Memory B cell (primary cell): ENCODE data around the gene SS18L1.

Experiments
- ATAC-seq: fragments of 150-1000 bp; cut with Tn5 transposase; 2 replicates; pipeline ENCODE4 v1.10.0; 2021; ENCODE audit warnings: low read depth, mild to moderate bottlenecking, moderate library complexity
- DNase-seq, 2 donors: peaks; one replicate each; pipeline ENCODE4 v3.0.0; 2022; ENCODE audit warnings: low spot score in 2 of 2
- H3K27ac Mint-ChIP-seq: one replicate; pipeline ENCODE4 v1.8.0; 2022; ENCODE audit warnings: mild to moderate bottlenecking, moderate library complexity, mixed read lengths
- H3K27me3 Mint-ChIP-seq: one replicate; pipeline ENCODE4 v1.8.0; 2022; ENCODE audit warnings: mixed read lengths
- H3K36me3 Mint-ChIP-seq: one replicate; pipeline ENCODE4 v1.8.0; 2022; ENCODE audit warnings: mild to moderate bottlenecking, mixed read lengths
- H3K4me1 Mint-ChIP-seq: one replicate; pipeline ENCODE4 v1.8.0; 2022; ENCODE audit warnings: mixed read lengths
- H3K4me3 Mint-ChIP-seq: one replicate; pipeline ENCODE4 v1.8.0; 2022; ENCODE audit warnings: mild to moderate bottlenecking, moderate library complexity, mixed read lengths
- H3K9me3 Mint-ChIP-seq: one replicate; pipeline ENCODE4 v1.8.0; 2022; ENCODE audit warnings: mixed read lengths

Gene SS18L1

DNA sequence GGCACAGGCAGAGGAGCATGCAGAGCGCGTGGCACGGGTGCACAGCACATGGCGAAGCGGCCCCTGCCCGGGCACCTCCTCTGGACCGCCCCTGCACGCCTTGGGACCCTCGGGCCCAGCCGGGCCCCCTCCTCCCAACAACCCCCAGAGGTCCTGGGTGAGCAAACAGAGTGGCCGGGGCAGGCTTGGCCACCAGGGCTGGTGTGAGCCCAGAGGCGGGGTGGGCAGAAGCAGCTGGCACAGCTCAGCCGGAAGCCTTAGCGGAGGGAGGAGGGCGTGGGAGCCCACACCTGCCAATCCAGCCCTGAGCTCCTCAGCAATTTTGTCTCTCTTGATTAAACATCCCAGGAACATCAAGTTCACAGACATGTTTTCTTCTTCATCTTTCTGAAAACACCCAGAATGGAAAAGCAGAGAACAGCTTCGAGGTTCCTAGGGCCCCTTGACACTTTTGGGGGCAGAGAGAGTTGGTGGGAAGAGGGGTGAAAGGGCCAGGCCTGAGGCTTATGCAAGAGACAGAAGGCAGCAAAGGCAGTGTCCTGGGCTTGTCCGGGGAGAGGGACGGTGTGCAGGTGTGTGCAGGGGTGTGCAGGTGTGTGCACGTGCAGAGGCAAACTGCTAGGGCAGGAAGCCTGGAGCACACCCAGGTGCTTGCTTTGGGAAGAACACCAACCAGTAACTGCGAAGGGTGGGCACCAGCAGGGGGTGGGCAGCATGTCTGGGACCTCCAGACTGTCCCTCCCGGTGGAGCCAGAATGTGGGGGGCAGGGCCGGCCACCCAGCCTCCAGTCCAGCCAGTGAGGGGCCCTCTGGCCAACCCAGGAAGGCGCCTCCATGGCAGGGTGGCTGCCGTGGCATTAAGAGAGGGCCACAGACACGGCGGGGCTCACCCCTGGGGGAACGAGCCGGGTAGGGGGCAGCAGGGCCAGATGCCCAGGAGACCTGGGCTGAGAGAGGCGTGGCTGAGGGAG is 71.7 kb downstream of the SS18L1 start:
- H3K27me3 Mint-ChIP-seq, result peaks cover 22% of the 10 kb centered on the region
- H3K4me1 Mint-ChIP-seq, result no peaks in the 10 kb centered on the region
- no peak for ATAC-seq
- DNase-seq, result no peak
- H3K27ac Mint-ChIP-seq, result no peak overlapping the region
- no peak overlapping the region for H3K4me3 Mint-ChIP-seq
- H3K9me3 Mint-ChIP-seq, result no peaks in the 10 kb centered on the region
- H3K36me3 Mint-ChIP-seq, result no peaks in the 10 kb centered on the region

DNA sequence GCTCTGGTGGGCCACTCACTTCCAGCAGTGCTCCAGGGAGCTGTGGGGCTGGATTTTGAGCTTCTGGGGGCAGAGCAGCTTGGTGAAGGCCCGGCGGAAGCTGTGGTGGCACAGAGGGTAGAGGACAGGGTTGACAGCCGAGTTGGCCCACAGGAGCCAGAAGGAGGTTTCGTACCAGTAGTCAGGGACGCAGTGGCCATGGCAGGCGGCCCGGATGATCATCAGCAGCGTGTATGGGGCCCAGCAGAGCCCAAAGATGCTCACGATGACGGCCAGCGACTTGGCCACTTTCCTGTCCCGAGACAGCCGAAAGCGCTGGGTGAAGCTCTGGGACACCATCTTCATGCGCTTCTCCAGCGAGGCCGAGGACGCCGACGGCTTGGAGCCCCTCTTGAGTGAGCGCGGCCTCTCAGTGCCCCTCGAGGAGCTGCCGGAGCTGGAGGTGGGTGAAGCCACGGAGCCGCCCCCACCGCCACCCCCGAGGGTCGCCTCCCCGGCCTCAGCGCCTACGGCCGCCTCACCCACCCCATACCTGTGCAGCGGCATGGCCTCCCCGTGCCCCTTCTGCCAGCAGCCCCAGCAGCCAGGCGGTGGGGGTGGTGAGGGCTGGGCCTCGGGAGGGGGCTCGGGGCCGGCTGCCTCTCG is 72.5 kb downstream of the SS18L1 start:
- no peak for ATAC-seq
- no peaks in the 10 kb centered on the region for H3K9me3 Mint-ChIP-seq
- no peak for DNase-seq
- peaks cover 26% of the 10 kb centered on the region for H3K27me3 Mint-ChIP-seq
- H3K36me3 Mint-ChIP-seq, result no peaks in the 10 kb centered on the region
- H3K4me1 Mint-ChIP-seq, result peaks cover 1% of the 10 kb centered on the region
- no peak overlapping the region for H3K27ac Mint-ChIP-seq
- H3K4me3 Mint-ChIP-seq, result no peak overlapping the region

DNA sequence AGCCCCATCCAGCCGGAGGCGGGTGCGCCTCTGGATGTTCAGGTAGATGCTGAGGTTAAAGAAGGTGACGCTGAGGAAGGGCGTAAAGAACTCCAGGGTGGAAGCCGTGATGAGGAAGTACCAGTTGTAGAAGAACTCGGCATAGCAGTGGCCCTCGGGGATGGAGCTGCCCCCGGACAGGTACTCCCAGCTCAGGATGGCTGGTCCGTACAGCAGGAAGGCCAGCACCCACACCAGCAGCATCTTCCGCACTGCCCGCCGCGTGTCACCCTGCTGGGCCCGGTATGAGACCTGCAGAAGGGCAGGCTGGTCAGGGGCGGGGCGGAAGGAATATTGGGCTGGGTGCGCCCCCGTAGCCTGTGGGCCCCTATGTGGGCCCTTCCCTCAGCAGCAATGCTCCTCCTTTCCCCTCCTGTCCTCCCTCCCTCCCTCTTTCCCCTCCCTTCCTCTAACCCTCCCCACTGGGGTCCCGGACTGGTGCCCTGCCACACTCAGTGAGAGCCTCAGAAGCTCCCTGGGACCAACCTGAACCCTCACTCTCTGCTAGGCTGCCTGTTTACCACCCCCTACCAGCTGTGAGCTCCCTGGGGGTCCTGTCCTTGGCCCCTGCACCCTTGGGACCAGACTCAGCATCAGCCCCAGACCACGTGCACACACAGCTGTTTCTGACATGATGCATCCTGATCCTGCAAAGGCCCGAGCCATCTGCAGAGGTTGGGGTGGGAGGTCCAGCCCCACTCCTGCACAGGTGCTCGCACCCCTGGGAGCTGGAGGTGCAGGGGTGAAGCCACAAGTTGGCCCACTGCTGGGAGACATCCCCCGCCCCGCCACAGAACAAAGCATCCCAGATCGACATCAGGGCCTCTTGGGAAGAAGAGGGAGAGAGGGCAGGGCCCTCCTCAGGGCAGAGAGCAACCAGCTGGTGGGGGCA is 73.3 kb downstream of the SS18L1 start:
- Mint-ChIP-seq H3K27me3 (peaks cover 27% of the 10 kb centered on the region), H3K4me3 (no peak overlapping the region), H3K36me3 (no peaks in the 10 kb centered on the region), H3K27ac (no peak overlapping the region), H3K9me3 (no peaks in the 10 kb centered on the region), H3K4me1 (peaks cover 2% of the 10 kb centered on the region)
- DNase-seq (no peak), ATAC-seq (no peak)

DNA sequence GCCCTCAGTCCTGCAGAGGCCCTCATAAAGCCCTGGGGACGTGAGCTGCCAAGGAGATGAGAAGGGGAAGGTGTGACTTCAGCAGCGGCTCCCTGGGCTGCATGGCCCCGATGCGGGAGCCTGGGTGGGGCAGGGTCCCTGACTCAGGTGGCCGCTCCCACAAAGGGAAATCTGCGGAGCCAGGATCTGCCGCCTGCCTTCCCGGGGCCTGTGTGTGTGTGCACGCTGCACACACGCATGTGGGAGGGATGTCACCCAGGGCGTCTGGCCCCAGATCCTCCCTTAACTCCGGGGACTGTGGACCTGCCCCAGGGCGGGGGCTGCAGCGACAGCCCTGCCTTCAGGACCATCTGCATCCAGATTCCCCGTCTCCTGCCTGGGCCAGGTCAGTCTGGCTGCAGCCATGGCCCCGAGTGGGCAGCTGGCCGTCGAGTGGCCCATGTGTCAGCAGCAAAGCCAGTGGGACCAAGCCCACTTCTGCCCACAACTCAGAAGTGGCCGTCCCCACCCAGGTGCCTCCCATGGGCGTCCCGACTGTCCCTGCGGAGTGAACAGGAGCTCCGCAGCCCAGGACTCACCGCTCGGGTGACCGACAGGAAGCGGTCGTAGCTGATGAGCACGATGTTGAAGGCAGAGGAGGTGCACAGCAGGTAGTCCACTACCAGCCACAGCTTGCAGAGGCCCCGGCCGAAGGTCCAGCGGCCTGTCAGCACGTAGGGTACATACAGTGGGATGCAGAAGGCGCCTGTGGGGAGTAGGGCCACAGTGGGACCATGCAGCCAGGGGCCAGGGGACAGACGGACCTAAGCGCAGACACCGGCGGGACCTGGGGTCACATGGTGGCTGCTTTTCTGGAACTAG is 74.6 kb downstream of the SS18L1 start:
- ATAC-seq, result no peak
- H3K4me1 Mint-ChIP-seq, result peaks cover 2% of the 10 kb centered on the region
- H3K27me3 Mint-ChIP-seq, result peaks cover 27% of the 10 kb centered on the region
- DNase-seq, result no peak
- H3K36me3 Mint-ChIP-seq, result no peaks in the 10 kb centered on the region
- H3K4me3 Mint-ChIP-seq, result no peak overlapping the region
- no peak overlapping the region for H3K27ac Mint-ChIP-seq
- no peaks in the 10 kb centered on the region for H3K9me3 Mint-ChIP-seq

DNA sequence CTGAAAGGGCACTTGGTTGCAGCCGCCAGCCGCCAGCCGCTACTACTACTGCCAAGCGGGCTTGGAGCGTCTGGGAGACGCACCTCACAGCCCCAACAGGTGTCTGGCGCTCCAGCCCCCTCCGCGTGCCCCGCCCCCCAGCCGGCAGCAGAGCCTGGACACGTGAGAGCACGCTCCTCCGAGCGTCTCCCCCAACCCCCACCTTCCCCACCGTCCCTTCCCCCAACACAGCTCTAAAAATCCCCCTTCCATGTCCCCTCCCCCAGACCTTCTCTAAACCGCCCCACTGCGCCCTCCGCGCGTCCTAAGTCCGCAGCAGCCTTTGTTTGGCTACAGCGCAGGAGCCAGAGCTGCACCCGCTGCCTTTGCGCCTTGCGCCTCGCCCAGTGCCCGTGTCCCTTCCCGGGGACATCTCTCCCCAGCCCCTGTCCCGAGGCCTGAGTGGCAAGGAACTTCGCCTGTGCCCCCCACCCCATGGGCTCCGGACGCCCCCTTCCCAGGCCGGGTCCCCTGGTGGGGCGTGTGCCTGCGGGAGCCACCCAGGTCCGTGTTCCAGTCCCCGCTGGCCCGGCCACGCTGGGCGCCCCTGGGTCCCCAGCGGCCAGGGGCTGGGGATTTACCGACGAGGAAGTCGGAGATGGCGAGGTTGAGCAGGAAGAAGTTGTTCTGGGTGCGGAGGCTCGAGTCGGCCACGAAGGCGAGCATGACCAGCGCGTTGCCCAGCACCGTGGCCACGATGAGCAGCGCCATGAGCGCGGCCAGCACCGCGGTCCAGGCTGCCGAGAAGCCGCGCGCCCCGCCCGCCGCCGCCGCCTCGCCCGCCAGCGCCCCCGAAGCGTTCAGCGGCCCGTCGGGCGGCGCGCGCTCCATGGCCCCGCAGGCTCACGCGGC is 75.8 kb downstream of the SS18L1 start:
- H3K27ac Mint-ChIP-seq, result no peak overlapping the region
- DNase-seq (no peak), ATAC-seq (peak; percentile 30)
- H3K4me1 Mint-ChIP-seq, result peaks cover 2% of the 10 kb centered on the region
- peaks cover 23% of the 10 kb centered on the region for H3K27me3 Mint-ChIP-seq
- no peaks in the 10 kb centered on the region for H3K9me3 Mint-ChIP-seq
- no peaks in the 10 kb centered on the region for H3K36me3 Mint-ChIP-seq
- H3K4me3 Mint-ChIP-seq, result peak overlapping the region; percentile 62

DNA sequence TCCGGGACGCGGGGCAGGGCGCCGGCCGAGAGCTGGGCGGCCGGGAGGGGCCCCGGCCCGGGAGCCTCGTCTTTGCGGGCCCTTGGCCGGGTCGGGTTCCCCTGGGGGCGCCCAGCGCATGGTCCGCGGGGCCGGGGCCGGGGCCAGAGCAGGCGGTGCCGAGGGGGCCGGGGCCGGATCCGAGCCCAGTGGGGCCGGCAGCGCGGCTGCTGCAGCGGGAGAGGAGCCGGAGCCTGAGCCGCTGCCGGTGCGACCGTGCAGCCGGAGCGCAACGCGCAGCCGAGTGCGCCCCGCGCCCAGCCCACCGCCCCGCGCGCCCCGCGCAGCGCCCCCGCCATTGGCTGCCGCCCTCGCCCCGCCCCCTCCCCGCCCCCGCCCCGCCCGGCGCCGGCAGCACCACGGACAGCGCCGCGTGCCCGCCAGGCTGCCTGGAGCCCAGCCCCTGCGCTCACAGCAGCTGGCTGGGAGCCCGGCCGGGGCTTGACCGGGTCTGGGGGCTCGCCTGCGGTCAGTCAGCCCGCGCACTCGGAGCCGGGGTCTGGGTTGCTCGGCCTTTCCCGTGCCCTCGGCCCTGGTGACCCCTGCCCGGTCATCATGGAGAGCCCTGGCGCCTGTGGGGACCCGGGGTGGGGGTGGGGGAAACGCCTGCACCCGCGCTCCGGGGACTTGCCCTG is 76.6 kb downstream of the SS18L1 start, which contains the start of gene HRH3:
TSS of gene HRH3 (minus strand) at position 287 of the 674 bp plus-strand sequence. CDS start 308 bp downstream, outside the sequence.
- Mint-ChIP-seq H3K4me3 (peak within 1 kb of the TSS; percentile 62), H3K9me3 (no peaks in the 10 kb centered on the region), H3K27me3 (peaks cover 26% of the 10 kb centered on the region), H3K4me1 (peaks cover 2% of the 10 kb centered on the region), H3K36me3 (no peaks in the 10 kb centered on the region), H3K27ac (no peak within 1 kb of the TSS)
- peak; percentile 81 for ATAC-seq
- DNase-seq, result peak; percentile 37 to 63

DNA sequence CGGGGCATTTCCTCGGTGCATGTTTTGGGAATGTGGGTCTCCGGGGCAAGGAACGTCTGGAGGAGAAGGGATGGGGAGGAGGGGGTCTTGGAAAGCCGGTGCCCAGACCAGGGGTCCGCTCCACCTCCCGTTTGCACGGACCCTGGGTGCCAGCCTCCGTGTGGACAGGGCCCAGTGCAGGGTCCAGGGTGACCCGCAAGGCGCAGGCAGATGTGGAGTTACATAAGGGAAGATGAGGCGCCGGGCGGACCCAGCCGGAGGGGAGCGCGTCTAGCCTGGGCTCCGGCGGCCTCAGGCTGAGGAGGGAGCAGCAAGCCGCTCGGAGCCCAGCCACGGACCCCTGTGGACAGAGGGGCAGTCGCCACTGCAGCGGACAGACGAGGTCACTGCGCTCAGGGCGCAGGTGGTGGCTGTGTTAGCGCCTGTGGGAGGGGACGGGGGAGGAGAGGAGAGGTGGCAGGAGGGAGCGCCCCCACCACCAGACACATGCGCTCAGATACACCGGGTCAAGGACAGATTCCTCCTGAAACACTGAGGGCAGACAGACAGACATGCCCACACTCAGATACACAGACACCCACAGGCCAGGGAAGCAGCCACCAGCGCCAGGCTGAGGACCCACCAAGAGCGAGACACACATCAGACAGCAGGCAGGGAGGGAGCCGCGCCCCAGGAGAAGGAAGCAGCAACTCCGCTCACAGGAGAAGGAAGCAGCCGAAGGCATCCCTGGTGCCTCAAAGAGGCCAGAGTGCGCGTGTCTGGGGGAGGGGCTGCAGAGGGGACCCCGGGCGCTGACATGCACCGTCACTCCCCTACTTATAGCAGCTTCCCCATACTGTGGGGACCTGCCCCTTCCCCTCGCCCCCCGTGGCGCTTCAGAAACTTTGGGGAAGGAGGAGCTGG is 77.3 kb downstream of the SS18L1 start:
- peaks cover 24% of the 10 kb centered on the region for H3K27me3 Mint-ChIP-seq
- peak overlapping the region; percentile 41 for H3K4me3 Mint-ChIP-seq
- H3K9me3 Mint-ChIP-seq, result no peaks in the 10 kb centered on the region
- no peaks in the 10 kb centered on the region for H3K36me3 Mint-ChIP-seq
- no peak overlapping the region for H3K27ac Mint-ChIP-seq
- H3K4me1 Mint-ChIP-seq, result peaks cover 2% of the 10 kb centered on the region
- no peak for ATAC-seq
- no peak for DNase-seq

DNA sequence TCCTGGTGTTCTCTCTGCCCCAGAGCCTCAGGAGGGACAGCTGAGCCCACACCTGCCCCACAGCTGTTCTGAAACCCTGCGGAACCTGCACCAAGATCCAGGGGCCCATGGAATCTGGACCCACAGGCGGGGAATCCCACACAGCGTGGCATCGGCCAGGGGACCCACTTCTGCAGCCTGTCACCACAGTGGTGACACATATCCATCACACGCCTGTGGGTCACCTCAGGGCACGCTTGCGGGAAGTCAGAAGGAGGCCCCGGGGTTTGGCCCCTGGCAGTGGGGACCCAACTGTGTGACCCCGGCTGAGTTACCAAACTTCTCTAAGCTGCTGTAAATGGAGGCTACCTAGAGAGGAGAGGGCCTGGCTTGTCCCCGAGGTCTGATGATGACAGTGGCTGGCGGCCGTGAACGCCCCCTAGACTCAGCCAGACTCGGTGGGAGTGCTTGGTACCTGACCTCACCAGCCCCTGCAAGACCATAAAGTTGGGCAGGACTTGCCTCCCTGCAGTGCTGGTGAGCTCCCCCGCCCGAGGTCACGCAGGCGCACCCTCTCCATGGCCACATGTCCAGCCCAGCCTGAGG is 78.8 kb downstream of the SS18L1 start:
- ATAC-seq, result no peak
- H3K4me1 Mint-ChIP-seq, result peaks cover 2% of the 10 kb centered on the region
- H3K27ac Mint-ChIP-seq, result no peak overlapping the region
- DNase-seq, result no peak
- H3K27me3 Mint-ChIP-seq, result peaks cover 24% of the 10 kb centered on the region
- H3K4me3 Mint-ChIP-seq, result no peak overlapping the region
- H3K36me3 Mint-ChIP-seq, result no peaks in the 10 kb centered on the region
- no peaks in the 10 kb centered on the region for H3K9me3 Mint-ChIP-seq

DNA sequence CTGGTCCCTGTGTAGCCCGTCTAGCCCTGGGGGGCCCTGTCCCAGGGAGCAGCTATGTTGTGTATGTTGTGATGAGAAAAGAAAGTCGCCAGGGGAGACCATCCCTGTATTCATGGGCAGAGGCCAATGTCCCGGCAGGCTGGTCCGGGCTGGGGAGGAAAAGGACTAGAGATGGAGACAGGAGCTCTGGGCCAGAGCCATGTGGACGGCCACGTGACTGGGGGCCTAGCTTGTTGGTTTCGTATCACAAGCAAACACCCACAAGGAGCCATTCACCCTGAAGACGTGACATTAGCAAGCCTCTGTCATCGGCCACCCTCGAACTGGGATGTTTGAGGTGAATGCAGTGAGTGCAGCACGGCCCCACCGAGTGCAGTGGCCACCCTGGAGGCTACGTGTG is 79.4 kb downstream of the SS18L1 start:
- Mint-ChIP-seq H3K4me3 (no peak overlapping the region), H3K36me3 (no peaks in the 10 kb centered on the region), H3K27ac (no peak overlapping the region)

DNA sequence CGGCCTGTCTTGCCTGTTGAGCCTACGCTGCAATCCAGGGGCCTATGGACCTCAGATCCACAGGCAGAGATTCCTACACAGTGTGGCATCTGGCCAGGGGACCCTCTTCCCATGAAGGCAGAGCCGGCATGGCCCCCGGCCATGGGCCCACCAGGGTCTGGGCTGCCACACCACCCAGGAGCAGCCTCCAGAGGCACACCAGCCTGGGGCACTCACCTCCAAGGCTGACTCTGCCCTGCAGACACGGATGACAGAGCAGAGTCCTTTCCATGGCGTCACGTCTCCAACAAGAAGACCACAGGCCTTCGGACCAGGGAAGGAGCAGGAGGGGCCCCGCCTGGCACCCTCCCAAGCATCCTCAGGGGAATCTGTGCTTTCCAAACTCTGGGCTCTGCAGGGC is 80.0 kb downstream of the SS18L1 start:
- ATAC-seq (no peak), DNase-seq (no peak)
- H3K4me3 Mint-ChIP-seq, result no peak overlapping the region
- H3K27me3 Mint-ChIP-seq, result peaks cover 24% of the 10 kb centered on the region
- H3K27ac Mint-ChIP-seq, result no peak overlapping the region
- no peaks in the 10 kb centered on the region for H3K9me3 Mint-ChIP-seq
- H3K4me1 Mint-ChIP-seq, result peaks cover 2% of the 10 kb centered on the region
- no peaks in the 10 kb centered on the region for H3K36me3 Mint-ChIP-seq

More for the DNA sequence above, 79.4 kb downstream of the SS18L1 start:
- H3K4me1 Mint-ChIP-seq, result peaks cover 2% of the 10 kb centered on the region
- no peaks in the 10 kb centered on the region for H3K9me3 Mint-ChIP-seq
- H3K27me3 Mint-ChIP-seq, result peaks cover 24% of the 10 kb centered on the region
- DNase-seq (no peak), ATAC-seq (no peak)
